ENCODE measurements around the gene DEK.

DEK gene

DNA sequence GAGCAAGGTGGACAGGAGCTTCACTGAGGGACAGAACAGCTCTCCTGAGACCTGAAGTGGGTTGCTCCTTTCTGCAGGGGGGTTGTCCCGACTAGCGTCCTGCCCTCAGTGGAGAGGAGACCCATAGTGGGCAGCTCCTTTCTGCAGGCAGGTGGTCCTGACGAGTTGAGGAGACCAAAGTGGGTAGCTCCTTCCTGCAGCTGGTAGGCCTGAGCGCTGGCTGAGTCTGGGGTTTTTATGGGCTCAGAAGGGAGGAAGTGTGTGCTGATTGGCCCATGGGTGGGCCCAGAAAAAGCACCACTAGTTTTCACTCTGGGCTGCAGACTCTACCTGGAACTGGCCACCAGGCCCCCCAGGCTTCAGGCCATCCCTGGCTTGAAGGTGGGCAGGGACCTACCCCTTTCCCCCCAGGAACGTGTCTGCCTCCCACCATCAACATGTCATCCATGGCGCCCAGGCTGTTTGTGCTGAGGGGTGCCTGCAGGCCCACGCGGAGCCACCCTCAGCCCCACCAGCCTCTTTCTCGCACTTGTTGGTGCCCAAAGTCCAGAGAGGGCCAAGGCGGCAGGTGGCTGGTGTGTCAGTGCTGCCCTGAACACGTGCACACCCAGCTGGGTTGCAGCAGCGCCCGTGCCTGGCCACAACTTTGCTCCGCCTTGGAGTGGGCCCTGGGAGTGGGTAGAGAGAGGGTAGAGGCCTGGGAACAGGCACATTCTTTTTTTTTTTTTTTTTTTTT, 1.6 kb upstream of the DEK start:
- DNase-seq: no peak

DNA sequence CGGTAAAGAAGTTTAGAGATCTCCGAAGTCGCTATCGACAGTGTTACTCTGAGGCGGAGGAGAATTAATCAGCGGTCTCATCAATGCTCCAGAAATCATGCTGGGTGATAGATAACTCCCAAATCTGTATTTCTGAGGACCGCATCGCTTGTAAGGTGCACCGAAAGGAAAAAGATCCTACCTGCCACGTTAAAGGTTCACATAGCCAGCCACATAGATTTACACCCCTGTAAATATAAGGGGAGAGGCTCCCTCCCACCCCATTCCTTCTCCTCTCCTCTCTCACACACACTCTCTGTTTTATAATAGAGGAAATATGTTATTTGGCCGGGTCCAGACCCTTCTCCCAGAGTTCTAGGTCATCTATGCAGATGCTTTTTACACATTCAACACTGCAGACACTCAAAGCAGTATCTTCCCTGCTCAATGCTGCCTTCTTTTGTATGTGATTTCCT, 620 bp upstream of the DEK start:
- DNase-seq: no peak

DNA sequence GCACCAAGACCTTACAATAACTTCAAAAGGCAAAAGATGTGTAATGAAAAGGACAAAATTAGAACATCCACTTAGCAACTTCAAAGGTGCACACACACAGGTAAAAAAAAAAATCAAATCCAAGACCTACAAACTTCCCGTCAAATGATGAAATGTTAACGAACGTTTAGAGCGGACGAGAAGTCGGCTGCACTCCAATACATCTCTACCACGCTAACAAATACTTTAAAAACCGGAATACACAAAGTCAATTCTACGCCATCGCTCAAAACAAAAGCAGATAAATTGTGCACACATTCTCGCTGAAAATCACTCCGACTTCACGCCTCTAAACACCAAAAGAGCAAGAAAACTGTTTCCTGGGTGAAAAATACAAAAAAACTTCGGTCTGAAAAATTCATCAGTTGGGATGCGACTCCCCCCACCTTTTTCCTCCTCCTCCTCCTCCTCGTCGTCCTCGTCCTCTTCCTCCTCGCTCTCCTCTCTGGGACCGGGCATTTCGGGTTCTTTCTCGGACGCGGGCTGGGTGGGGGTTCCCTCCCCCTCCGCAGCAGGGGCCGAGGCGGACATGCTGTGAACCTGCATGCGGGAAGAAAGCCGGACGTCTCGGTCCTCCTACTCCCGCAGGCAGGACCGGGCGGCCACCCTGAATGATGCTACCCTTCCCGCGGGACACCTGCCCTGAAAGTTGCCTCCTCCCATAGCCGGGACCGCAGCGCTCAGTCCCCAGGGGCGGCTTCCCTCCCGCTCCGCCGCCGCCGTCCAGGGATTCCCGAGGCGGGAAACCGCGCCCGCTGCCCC, 712 bp downstream of the DEK start:
- DNase-seq: no peak

DNA sequence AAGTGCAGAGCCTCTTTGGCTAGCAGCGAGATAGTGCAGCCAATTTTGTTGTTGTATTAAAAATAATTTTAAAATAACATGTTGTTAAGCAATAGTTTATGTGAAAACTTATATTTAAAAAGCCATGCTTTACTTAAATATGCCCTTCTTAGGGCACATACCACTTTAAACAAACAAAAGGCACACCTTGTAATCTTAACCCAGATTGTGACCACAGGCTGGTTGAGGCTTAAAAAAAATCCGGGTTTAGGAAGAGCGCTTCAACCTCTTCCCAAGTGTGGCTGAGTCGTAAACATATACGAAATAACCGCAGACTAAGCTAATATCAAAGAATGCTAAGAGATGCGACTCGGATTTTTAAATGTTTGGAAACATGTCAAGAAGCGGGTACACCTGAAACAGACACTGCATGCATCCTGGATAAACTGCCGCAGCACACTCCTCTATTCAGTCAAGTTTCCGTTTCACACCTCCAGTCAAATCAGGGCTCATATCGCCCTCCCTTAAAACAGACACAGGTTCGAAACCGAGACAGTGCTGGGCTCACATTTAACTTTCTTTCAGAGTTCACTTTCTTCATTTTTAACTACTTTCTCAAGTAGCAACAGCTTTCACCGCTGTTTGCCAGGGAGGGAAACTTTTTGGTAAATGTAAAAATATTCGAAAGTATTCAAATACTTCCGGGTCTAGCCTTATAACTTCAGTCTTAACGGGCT, 1.5 kb downstream of the DEK start:
- no peak for DNase-seq

DNA sequence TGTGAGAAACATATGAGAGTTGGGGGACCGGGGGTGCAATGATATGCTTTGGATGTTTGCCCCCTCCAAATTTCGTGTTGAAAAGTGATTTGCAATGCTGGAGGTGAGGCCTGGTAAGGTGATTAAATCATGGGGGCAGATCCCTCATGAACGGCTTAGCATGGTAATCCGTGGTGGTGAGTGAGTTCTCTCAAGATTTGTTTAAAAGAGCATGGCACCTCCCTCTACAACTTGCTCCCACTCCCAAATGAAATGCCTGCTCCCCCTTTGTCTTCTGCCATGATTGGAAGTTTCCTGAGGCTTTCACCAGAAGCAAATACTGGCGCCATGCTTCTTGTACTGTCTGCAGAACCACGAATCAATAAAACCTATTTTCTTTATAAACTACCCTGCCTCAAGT, 2.5 kb downstream of the DEK start:
- DNase-seq: no peak

DNA sequence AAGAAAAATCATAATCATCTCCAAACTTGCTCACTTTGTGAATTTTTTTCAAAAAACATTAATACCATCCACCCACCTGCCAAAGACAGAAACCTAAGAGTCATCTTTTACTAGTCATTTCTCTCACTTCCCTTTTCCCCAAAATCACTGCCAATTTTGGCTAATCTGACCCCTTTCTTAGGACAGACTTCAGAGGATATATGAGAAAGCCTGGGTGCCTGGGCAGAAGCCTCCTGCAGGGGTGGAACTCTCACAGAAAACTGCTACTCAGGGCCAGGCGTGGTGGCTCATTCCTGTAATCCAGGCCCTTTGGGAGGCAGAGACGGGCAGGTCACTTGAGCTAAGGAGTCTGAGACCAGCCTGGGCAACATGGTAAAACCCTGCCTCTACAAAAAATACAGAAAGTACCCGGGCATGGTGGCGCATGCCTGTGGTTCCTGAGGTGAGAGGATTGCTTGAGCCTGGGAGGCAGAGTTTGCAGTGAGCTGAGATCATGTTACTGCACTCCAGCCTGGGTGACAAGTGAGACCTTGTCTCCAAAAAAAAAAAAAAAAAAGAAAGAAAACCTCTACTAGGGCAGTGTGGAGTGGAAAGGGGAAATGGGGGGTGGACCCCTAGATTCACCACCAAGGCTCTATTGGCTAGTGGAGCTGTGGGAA, 3.8 kb downstream of the DEK start:
- DNase-seq: no peak

DNA sequence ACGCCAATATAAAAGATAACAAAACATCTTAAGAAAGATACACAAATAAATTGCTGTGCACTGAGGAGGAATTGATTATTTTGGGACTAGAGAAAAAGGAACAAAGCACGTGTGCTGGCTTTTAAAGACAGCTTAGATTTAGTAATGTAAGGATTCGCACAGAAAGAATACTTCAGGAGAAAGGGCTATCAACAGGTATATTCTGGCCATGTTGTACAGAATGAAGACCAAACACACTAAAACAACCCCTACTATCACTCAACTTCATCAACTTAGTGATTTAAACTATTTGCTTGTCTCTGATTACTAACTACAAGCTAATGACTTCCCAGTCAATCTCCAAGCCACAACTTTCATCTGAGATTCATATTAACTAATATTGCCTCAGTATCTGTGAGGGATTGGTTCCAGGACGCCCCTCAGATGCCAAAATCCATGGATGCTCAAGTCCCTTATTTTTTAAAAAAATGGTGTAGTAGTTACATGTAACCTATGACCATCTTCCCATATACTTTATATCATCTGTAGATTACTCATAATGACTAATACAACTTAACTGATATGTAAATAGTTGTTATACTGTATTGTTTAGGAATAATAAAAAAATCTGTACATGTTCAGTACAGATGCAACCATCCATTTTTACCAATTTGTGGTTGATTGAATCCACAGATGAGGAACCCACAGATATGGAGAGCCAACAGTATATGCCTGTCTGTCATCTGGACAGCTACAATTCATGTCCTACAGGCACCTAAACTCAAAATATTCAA, 4.5 kb downstream of the DEK start:
- DNase-seq: no peak

DNA sequence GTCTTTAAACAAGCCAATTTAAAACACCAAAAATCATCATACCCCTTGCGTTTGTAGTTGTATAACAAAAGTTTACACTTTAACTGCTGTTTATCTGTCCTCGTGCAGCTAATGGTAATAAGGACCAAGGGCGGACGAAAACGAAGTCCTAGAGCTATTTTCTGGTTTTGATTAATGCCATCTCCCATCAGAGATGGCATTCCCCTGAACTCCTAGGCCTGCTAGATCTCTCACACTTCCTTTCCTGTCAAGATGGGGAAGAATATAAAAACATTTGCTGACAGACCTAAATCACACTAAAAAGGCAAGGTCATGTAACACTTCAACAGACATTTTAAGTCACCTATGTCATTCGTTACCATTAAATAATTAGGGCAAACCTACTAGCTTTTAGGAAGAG, 9.5 kb downstream of the DEK start:
- DNase-seq: no peak

DNA sequence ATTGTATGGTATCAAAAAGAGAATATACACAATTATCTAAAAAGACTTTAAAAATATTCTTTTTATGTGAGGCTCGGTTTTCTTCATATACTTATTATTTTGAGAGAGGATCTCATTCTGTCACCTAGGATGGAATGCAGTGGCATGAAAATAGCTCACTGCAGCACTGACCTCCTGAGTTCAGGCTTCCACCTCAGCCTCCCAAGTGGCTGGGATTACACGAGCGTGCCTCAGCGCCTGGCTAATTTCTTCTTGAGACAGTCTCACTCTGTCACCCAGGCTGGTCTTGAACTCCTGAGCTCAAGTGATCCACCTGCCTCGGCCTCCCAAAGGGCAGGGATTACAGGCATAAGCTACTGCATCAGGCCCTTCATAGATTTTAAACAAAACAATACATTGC, 10.7 kb downstream of the DEK start:
- DNase-seq: no peak

DNA sequence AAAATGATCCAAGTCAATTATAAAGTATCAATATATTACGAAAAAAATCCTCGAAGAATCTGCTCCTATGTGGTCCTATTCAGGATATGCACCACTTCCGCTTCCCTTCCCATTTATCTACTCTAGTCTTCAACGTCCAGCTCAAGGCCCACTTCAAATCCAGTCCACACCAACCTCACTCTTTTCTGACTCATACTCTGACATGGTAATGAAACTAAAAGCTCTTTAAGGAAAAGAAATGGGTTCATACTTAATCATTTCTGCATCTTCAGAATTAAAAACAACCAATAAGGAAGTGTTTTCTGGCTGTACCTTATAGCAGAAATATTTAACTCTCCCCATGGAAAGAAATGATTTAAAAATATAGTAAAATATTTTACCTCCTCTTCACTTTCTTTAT, 15.1 kb downstream of the DEK start:
- no peak for DNase-seq

DNA sequence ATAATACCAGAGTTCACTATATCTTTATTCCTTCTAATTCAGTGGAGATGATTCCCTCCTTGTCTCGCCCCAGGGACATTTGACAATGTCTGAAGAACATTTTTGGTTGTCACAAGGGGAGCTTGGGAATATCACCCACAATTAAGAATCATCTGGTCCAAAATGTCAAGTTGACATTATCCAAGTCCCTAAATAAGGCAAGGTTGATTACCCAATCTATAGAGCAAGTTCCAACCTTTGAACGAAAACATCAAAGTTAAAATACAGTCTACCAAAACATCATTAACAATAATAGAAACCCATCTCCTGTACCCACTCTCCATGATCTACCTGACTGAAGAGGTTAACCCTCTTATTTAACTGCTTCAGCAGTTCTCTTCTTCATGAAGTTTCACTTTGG, 15.6 kb downstream of the DEK start:
- no peak for DNase-seq

DNA sequence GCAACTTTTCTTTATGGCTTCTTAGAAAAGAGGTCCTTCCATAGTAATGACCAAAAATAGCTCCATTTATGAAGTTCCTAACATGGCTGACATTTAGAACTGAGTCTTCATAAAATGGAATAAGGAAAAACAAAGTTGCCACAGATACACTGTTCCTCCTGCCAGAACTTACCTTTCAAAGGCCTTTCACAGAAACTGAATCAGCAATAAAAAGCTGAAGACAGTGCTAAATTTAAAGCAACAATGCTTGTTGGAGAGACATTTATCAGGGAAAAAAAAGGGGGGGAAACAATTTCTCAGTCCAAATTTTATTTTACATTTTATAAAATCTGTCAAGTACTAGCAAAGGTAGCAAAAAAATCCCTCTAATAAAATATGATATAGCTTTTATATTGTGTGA, 17.3 kb downstream of the DEK start:
- no peak for DNase-seq

DNA sequence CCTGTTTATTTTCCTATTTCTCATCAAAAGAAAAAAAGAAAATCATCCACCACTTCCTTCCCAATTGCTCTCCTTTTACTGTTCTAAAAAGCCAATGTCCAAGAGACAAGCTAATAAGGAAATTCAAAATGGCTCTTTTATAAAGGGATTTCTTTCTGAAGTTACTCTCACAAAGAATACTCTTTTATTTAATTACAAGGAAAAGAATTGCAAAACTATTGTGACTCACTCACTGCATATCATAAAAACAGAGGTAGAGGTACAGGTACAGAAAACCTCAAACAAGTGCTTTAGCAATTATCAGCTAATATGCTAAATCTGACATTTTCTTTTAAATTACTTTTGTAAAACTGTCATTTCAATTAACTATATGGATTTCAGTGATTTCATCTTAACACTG, 18.1 kb downstream of the DEK start:
- DNase-seq: no peak

DNA sequence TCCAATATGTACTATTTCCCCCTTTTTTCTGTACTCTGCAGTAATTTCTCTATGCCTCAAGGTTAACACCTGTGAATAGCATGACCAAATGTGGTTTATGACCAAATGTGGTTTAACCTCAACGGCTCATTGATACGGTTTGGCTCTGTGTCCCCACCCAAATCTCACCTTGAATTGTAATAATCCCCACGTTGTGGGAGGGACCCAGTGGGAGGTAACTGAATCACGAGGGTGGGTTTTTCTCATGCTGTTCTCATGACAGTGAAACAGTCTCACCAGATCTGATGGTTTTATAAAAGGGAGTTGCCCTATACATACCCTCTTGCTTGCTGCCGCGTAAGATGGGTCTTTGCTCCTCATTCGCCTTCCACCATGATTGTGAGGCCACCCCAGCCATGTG, 18.7 kb downstream of the DEK start:
- no peak for DNase-seq

DNA sequence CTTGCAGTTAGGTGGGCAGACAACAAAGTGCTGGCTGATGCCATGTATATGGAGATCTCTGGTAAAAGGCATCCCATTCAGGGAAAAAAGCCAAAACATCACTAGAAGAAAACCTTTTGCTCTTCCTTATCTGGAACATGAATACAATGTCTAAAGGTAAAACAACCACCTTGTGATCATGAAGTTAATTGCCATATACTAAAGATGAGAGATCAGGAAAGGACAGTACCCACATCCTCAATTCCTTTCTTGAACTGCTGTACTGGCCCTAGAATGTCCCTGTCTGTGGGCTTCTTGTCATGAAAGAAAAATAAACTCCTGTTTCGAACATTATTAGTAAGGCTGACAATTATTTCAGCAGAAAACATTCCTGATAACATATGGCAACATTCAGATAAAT, 19.3 kb downstream of the DEK start:
- DNase-seq: no peak

DNA sequence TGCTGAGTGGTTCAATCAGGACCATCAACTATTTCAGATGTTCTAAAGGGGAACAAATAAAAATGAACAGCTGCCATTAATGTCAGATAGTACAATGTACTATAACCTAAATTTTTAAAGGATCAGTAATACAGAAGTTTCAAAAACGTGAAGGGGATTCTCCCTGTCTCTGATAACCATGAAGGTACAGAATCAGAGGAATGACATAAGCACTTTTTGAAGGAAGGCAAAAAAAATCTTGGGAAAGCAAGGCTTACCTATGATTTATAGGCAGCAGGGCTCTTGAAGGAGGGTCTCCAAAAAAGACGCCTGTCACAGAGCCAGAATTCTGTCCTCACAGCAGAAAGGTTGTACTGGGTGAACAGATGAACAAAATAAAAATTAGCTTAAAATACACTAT, 20.1 kb downstream of the DEK start:
- no peak for DNase-seq

DNA sequence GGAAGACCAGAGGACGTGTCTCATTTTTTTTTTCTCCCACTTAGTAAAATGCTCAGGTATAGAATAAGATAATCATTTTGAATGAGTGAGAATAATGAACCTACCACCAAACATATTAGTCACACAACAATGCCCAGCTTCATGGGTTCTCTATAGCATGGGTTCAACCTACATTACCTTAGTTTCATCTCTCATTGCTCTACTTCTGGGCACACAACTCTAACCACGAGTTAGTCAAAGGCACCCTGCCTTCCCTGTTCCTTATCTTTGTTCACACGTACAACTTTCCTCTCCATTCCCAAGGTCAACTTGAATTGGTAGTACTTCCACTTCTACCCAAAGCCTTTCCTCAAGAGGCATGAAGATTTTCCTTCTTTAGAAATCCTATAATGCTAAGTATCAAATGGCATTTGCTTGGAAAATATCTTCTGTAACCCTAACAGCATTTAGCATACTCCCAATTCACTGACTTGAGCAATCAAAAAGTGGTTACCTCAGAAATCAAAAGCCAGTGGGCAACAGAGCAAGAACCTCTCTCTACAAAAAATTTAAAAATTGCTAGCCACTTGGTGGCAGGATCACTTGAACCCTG, 20.9 kb downstream of the DEK start:
- DNase-seq: no peak

DNA sequence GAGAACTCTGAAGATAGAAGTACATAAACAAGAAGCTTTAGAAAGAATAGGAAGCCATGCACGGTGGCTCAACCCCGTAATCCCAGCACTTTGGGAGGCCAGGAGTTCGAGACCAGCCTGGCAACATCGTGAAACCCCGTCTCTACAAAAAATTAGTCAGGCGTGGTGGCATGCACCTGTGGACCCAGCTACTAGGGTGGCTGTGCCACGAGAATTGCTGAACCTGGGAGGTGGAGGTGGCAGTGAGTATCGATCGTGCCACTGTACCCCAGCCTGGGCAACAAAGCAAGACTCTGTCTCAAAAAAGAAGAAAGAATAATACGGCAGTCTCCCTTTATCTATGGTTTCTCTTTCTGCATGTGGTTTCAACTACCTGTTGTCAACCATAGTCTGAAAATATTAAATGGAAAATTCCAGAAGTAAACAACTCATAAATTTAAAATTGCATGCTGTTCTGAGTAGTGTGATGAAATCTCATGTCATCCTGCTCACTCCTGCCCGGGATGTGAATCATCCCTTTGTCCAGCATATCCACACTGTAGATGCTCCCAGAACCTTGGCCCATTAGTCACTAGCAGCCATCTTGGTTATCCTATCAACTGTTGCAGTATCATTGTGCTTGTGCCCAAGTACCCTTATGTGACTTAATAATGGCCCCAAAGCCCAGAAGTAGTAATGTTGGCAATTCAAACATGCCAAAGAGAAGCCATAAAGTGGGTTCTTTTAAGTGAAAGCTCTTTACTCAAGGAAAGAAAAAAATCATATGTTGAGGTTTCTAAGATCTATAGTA, 22.1 kb downstream of the DEK start:
- DNase-seq: no peak

DNA sequence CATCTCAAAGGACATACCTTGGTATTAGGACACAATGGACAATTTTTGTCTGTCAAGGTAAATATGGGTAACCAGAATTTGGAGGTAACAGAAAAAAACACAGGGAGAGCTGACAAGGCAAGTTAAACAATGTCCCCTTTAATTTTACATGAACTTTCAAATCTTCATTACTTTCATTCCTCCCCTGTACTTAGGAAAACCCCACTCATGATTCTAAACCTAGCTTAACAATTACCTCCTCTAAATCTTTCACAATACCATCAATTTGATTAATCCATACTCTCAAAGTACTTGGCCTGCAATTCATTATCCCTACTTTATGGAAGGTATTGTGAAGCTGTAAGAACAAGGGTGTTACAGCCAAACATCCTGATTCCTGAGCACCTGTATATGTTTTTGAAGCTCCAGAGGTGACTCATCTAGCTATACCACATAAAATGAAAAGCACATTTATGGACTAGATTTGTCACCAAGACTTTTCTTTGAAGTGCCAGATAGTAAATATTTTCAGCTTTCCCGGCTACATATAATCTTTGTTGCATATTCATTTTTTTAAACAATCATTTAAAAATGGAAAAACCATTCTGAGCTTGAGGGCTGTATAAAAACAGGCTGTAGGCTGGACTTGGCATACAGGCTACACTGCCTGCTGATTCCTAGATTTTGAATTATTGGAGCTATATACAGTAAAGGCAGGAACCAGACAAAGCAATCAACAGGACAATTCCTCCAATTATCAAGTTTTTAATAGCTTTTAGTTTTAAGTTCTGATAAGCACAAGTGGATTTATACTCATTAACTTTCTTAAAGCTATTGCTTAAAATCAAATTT, 22.9 kb downstream of the DEK start:
- DNase-seq: no peak

DNA sequence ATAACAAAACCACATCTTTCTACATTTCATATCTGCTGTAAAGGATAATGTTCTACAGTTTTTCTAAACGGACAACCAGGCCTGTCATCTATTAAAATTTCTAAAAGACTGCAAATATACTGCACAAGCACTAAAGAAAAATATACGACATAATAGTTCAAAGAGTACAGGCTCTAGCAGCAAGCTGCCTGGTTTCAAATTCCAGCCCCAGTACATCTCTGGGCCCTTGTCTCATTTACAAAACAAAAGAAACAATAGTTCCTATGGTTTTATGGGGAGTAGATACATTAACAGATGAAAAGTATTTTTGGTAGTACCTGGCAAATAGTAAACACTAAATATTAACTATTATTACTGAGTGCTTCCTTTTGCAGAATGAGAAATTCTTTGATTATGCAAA, 24.1 kb downstream of the DEK start:
- DNase-seq: no peak
